Caki2 (cell line): ENCODE data around the gene SZT2. TPM values are rescaled to one million over a fixed set of nuclear protein-coding genes. Genes with fewer than 3 reads are reported as not detected.
"Not testable (repeated sequence)": the region's sequence is repeated elsewhere in the genome, so short reads cannot be mapped to it uniquely, and the experiment has no call there.

Experiments used
- DNase-seq: peaks from one replicate; pipeline ENCODE4 v3.0.0-alpha.2; 2015; ENCODE audit warnings: low read depth
- in situ Hi-C: cut with HindIII; loops from 2 replicates; pipeline ENCODE4 v1.10.0; 2016; ENCODE audit warnings: low sequenced_read_pairs, low pct_unique_long_range_greater_than_20kb, mixed read lengths
- total RNA-seq: library from RNA; depleted of rRNA; stranded (reverse); fragments of >200 nt; shearing (Covaris generic); gene quantifications from 2 replicates; pipeline ENCODE4 v1.2.3, GENCODE V29; 2014; ENCODE audit warnings: low replicate concordance

SZT2 gene
- total RNA-seq, 1 experiment from 2014 or later: 13.3 TPM

DNA sequence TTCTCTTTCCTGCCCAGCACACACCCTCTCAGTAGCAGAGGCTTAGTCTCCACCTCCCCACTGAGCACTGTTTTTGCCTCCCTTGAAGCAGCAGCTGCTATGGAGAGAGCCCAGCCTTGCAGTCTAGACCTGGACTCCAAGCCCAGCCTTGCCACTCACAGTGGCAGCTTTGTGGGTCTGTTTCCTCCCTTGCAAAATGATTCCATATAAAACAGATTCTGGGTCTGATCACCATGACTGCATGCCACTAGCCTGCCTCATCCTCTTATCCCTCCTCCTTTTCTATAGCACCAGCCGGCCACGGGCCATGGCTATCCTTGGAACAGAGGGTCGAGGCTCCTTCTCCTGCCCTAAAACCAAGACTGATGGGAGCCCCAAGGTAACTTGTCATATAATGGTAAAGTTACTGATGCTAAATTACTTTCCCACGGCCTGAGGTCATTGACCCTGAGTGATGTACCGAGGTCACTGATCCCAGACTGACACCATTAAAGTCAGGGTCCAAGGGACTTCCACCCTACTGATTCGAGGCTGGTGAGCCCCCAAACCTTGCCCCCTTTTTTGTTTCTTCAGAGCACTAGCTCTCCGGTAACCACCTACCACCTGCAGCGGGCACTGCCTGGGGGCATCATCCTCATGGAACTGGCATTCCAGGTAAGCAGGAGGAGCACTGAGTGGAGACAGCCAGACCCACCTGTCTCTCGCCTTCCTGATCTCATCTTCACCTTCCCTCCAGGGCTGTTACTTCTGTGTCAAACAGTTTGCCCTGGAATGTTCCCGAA is 56.1 kb downstream of the SZT2 start:
- DNase-seq: no peak
- in situ Hi-C loops: no loop called here

DNA sequence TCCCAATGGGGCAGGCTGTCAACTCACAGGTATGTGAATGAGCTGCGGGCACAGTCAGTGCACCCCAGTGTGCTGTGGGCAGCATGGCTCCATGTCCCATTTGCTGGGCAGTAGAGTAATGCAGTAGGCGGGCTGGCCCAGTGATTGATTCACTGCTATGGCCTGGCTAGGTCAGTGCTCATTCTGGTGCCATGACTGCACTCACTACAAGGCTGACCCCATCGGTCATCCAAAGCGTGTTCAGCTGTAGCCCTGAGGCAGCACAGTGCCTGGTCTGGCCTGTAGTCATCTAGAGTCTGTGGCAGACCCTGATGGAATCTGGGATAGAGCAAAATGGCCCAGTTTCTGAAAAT is 56.7 kb downstream of the SZT2 start:
- in situ Hi-C loops: no loop called here
- DNase-seq: no peak

DNA sequence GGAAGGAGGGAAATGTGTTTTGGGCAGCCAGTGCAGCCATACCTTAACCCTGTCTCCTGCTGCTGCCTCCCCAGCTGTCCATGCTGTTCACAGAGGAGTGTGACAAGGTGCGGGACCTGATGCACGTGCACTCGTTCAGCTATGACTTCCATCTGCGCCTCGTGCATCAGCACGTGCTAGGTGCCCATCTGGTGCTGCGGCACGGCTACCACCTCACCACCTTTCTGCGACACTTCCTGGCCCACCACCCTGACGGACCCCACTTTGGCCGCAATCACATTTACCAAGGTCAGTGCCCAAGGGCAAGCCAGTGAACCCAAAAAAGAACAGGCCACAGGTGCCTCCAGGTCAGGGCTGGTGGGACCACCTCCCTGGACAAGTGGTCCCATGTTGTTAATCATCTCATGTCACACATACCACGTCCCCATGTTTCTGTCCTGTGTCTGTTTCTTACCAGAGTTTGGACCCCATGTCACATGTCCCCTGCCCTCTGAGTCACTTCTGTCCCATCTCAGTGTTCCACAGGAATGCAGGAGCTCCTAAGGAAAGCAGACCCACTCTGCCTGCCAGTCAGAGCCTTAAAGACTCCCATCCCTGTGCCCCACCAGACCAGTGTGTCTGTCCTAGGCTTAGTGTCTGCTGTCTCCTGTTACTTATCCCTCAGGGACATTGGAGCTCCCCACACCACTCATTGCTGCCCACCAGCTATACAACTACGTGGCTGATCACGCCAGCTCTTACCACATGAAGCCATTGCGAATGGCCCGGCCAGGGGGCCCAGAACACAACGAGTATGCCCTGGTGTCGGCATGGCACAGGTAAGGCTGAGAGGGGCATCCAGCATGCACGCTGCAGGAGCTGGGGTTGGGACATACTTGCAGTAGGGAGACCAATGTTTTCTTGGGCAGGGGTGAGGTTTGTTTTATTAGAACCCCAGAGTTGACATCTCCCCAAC is 57.5 kb downstream of the SZT2 start:
- in situ Hi-C loops: no loop called here
- no peak for DNase-seq

- in situ Hi-C loops: no loop called here
- no peak for DNase-seq
Measured at GRCh38 chr1:43447891-43448708, 58.4 kb downstream of the SZT2 start.

DNA sequence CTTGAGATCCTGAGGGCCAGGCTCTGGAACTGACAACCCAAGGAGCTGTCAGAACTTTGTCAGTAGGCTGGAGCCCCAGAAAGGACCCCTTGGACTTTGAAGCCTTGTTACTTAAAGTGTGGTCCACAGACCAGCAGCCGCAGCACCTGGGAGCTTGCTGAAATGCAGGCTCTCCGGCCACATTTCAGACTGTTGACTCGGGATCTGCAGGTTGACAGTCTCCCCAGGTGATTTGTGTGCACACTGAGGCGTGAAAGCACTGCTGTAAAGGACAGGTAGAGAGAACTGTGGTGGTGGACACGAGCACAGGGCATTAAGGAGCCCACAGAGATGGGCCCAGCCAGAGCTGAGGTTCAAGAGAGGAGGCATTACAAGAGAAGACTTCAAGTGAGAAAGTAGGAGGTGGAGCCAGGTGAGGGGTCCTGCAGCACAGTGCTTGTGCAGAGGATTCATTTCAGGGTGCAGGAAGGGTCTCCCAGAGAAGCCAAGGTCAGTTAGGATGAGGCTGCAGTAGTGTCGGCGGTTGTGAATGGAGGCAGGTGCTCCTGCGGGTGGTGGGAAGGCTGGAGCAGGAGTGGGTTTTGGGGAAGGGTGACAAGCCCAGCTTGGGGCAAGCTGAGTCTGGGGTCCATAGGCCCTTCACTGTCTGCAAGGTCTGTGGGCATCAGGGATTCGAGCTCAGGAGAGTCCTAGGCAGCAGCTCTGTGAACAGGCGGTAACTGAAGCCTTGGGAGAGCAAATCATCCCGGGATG is 59.4 kb downstream of the SZT2 start:
- in situ Hi-C loops: no loop called here
- DNase-seq: no peak

GRCh38 chr1:43449708-43450069 is 60.0 kb downstream of the SZT2 start:
- in situ Hi-C loops: no loop called here
- no peak for DNase-seq

DNA sequence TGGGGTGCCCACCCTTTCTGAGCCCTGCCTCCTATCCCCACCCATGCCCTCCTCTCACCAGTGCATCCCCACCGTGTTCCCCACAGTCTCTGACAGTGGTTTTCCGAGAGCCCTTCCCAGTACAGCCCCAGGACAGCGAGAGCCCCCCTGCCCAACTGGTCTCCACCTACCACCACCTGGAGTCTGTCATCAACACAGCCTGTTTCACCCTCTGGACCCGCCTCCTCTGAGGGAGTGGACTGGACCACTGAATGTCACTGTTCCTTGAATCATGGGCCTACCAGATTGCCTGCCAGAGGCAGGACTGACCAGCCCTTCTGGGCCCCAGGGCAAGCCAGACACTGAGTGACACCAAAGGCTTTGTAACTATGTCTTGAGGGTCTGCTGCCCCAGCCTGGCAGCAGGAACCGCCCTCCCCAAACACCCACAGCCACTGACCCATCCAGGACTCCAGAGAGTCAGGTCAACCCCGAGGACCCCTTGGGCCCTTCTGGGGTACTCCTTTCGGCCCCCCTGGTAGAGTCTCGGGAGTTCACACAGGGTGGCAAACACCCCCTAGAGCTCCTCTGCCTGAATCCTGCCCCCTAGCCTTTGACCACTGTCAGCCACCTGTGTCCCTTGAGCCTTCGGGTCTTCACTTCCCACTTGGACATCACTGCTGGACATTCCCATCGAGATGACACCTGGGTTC is 60.7 kb downstream of the SZT2 start:
- in situ Hi-C loops: no loop called here
- no peak for DNase-seq

DNA sequence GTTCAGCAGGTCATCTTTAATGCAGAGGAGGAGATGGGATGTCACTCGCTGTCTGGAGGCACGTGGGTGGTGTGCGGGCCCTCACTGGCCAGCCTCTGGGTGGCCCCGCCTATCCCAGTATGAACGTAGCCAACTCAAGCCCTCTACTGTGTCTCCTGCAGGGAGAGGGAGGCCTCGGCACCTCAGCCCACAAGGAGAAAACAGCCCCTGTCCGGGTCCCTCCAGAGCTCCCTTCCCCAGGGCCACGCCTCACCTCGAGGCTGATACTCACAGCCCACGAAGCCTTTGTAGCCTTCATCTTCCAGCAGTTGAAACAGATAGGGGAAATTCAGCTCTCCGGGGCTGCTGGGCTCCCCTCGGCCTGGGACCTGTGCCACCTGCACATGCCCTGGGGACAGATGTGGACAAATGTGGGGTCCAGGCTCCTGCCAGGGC is 61.5 kb downstream of the SZT2 start:
- in situ Hi-C loops: no loop called here
- DNase-seq: no peak

- no peak for DNase-seq
- in situ Hi-C loops: no loop called here
Measured at GRCh38 chr1:43451701-43452532, 62.2 kb downstream of the SZT2 start.

- in situ Hi-C loops: no loop called here
- DNase-seq: peak; percentile 22
Measured at GRCh38 chr1:43452789-43453441, 63.2 kb downstream of the SZT2 start.

GRCh38 chr1:43453442-43454269 is 64.0 kb downstream of the SZT2 start, which contains the start of gene HYI:
TSS of gene HYI (minus strand) at chr1:43453931. CDS start at chr1:43453793, 138 bp downstream.
- peak; percentile 84 for DNase-seq
- in situ Hi-C loops: no loop called here

GRCh38 chr1:43454270-43455011 is 64.7 kb downstream of the SZT2 start:
- DNase-seq: peak; percentile 82
- in situ Hi-C loops: no loop called here

- no peak for DNase-seq
- in situ Hi-C loops: no loop called here
Measured at GRCh38 chr1:43455213-43455889, 65.7 kb downstream of the SZT2 start.

DNA sequence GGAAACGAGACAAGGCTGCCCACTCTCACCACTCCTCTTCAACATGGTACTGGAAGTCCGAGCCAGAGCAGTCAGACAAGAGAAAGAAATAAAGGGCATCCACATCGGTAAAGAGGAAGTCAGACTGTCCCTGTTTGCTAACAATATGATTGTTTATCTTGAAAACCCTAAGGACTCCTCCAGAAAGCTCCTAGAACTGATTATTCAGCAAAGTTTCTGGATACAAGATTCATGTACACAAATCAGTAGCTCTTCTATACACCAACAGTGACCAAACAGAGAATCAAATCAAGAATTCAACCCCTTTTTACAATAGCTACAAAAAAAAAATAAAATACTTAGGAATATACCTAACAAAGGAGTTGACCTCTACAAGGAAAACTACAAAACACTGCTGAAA is 68.7 kb downstream of the SZT2 start:
- DNase-seq, in situ Hi-C loops: not testable (repeated sequence)
